Heart left ventricle (tissue), 16 donors: ENCODE data around the gene MICB. TPM values are rescaled to one million over a fixed set of nuclear protein-coding genes. Genes with fewer than 3 reads are reported as not detected.
A peak's percentile ranks its signal among the peaks of the same experiment; 100 is the strongest.

Experiments
- ATAC-seq, 4 donors: fragments of 200-7000 bp; cut with Tn5 transposase; one replicate each; pipeline ENCODE4 v1.9.1; 2020 to 2022; ENCODE audit warnings: moderate library complexity in 4 of 4, mild to moderate bottlenecking in 3 of 4, moderate number of reproducible peaks in 1 of 4
- DNase-seq, 5 donors: peaks; one replicate each; pipeline ENCODE4 v3.0.0-alpha.2; 2020
- H3K27ac ChIP-seq, 12 donors: fragments of 200-600 bp; sonication (generic) in 4 of 12; one replicate each; pipeline versions ENCODE4 v1.5.0 to v1.8.0; 2016 to 2022; ENCODE audit warnings: mild to moderate bottlenecking in 2 of 12
- H3K27me3 ChIP-seq, 9 donors: fragments of 200-600 bp; sonication (generic) in 2 of 9; one replicate each; pipeline versions ENCODE4 v1.5.1 to v1.8.0; 2016 to 2022; ENCODE audit warnings: mild to moderate bottlenecking in 3 of 9
- H3K36me3 ChIP-seq, 9 donors: fragments of 200-600 bp; sonication (generic) in 2 of 9; one replicate each; pipeline versions ENCODE4 v1.5.0 to v1.8.0; 2018 to 2022; ENCODE audit warnings: mild to moderate bottlenecking in 2 of 9
- H3K4me1 ChIP-seq, 12 donors: fragments of 200-600 bp; sonication (generic) in 4 of 12; one replicate each; pipeline versions ENCODE4 v1.5.0 to v1.8.0; 2016 to 2022; ENCODE audit warnings: mild to moderate bottlenecking in 3 of 12
- H3K4me3 ChIP-seq, 12 donors: fragments of 200-600 bp; sonication (generic) in 4 of 12; one replicate each; pipeline versions ENCODE4 v1.5.0 to v1.8.0; 2017 to 2022; ENCODE audit warnings: mild to moderate bottlenecking in 9 of 12, moderate library complexity in 4 of 12
- H3K9me3 ChIP-seq, 12 donors: fragments of 200-600 bp; sonication (generic) in 4 of 12; one replicate each; pipeline versions ENCODE4 v1.5.0 to v1.8.0; 2016 to 2022; ENCODE audit warnings: mild to moderate bottlenecking in 1 of 12
- CTCF ChIP-seq, 12 donors: fragments of 200-600 bp; sonication (generic) in 4 of 12; IDR thresholded peaks; one replicate each; pipeline versions ENCODE4 v1.5.0 to v1.8.0; 2018 to 2022; ENCODE audit warnings: antibody characterized with exemption in 12 of 12, mild to moderate bottlenecking in 5 of 12
- POLR2A ChIP-seq, 2 donors: fragments of 450-650 bp; IDR thresholded peaks; one replicate each; pipeline ENCODE4 v1.6.1; 2017; ENCODE audit warnings: antibody characterized with exemption in 2 of 2, mild to moderate bottlenecking in 2 of 2, moderate library complexity in 2 of 2
- WGBS, 4 donors: extraction: QIAGEN DNeasy Blood & Tissue Kit in 2 of 4; methylation state at CpG; one replicate each; pipeline versions ENCODE4 v1.1.5 to v1.1.7; 2013 to 2018; 5-methylcytosine and 5-hydroxymethylcytosine counted together
- intact Hi-C, 10 donors: fragments of 100-400 bp; cut with DNase I; formaldehyde crosslinking; loops; one replicate each; pipeline versions ENCODE4 v1.11.1 to v1.14.2; 2022
- polyA plus RNA-seq, 2 donors: library from polyadenylated mRNA; stranded (reverse); fragments of 200-250 nt; gene quantifications; one replicate each; pipeline ENCODE4 v1.2.3, GENCODE V29; 2013
- total RNA-seq, 9 donors: library from RNA; depleted of rRNA in 2 of 9; stranded (reverse); fragments of >200 nt in 2 of 9; fragmentation: NEBNext Ultra II Directional in 3 of 9; extraction: Animal tissue kit (Norgen Biotek cat#: 25700) in 3 of 9; gene quantifications; one replicate each; pipeline versions ENCODE4 v1.1.0 to v1.2.4, GENCODE V29; 2016 to 2023
- donor health status: ischemic (EF 13 %, LVEDD 7.1; RV severe dilation, severe dysfunction).
- donor health status: healthy with polysubstance abuse.
- donor health status: DM: no; HTN: yes; CAD: no.
- donor health status: DM: no; HTN: no; CAD: no.
- donor health status: ischemic (EF 25% LVEDD 6.9; RV normal size, moderate dysfunction).
- donor health status: ischemic (EF 25% LVEDD 5.7; RV mildly dilated, moderate dysfunction).
- donor health status: healthy.
- donor health status: DM: yes; HTN: yes; CAD: no.
- donor health status: ischemic (EF 35%, LVEDD 5.7; RV mildly dilated, moderate dysfunction).
- donor health status: nonischemic (EF 11% LVEDD 7.7; RV severe dilation, severe dysfunction).
- donor health status: DM: yes; HTN: yes; CAD: no.
- donor health status: PGD.
- donor health status: ischemic (EF 29% LVEDD 5.4; RV normal size, mild dysfunction).
- donor health status: nonischemic (EF 23%, LVEDD 6.1; RV moderate dilation, normal function).

The MICB gene
- total and polyA plus RNA-seq, 11 donors, result 0.84 to 8.8 (median 1.4) TPM

- DNase-seq (no peak), ATAC-seq (peak in 2 of 4 donors; percentile 3)
- intact Hi-C loops, result loop anchor here in 1 of 10 donors (5.0 kb wide), 1 partner anchor 37 kb away; no protein-coding TSS in a partner anchor
- Histone ChIP-seq H3K4me1 (peaks cover 0 to 8% (median 0%) of the 10 kb centered on the region in 12 donors), H3K9me3 (no peaks in the 10 kb centered on the region), H3K27ac (peak overlapping the region in 1 of 12 donors; percentile 2), H3K4me3 (no peak overlapping the region), H3K36me3 (peaks cover 2 to 53% (median 52%) of the 10 kb centered on the region in 9 donors), H3K27me3 (no peaks in the 10 kb centered on the region)
- 52 to 59% (median 54%) methylated on average over 8 to 12 of the region's 12 CpGs for WGBS, 4 donors
- TF ChIP-seq CTCF (IDR thresholded peaks at IDR 0.05) (no peak), POLR2A (IDR thresholded peaks at IDR 0.05) (no peak)
These were observed 31.6 kb downstream of the MICB start for GRCh38 chr6:31529329-31530150.

- ATAC-seq, result no peak
- TF ChIP-seq POLR2A (IDR thresholded peaks at IDR 0.05), result no peak
- no peak for TF ChIP-seq CTCF (IDR thresholded peaks at IDR 0.05)
- no peak overlapping the region for H3K27ac ChIP-seq
- peaks cover 2 to 64% (median 63%) of the 10 kb centered on the region in 9 donors for H3K36me3 ChIP-seq
- H3K4me1 ChIP-seq, result peaks cover 0 to 8% (median 0%) of the 10 kb centered on the region in 12 donors
- no peaks in the 10 kb centered on the region for H3K27me3 ChIP-seq
- intact Hi-C loops, result loop anchor here in 1 of 10 donors (5.0 kb wide), 1 partner anchor 38 kb away; no protein-coding TSS in a partner anchor
- H3K9me3 ChIP-seq, result no peaks in the 10 kb centered on the region
- DNase-seq, result no peak
- WGBS, 4 donors, result 64 to 75% (median 70%) methylated on average over 5 to 6 of the region's 6 CpGs
- no peak overlapping the region for H3K4me3 ChIP-seq
These were observed 32.7 kb downstream of the MICB start for GRCh38 chr6:31530659-31531058.

GRCh38 chr6:31531162-31531561, 33.2 kb downstream of the MICB start:
- intact Hi-C loops, result loop anchor here in 1 of 10 donors (5.0 kb wide), 1 partner anchor 39 kb away; no protein-coding TSS in a partner anchor
- H3K4me1 ChIP-seq, result peaks cover 0 to 8% (median 0%) of the 10 kb centered on the region in 12 donors
- 83 to 93% (median 90%) methylated on average over 7 of the region's 7 CpGs for WGBS, 4 donors

More at GRCh38 chr6:31531162-31531561, 33.2 kb downstream of the MICB start:
- DNase-seq (no peak), ATAC-seq (no peak)
- TF ChIP-seq CTCF (IDR thresholded peaks at IDR 0.05), result no peak
- no peak for TF ChIP-seq POLR2A (IDR thresholded peaks at IDR 0.05)
- no peak overlapping the region for H3K27ac ChIP-seq
- no peak overlapping the region for H3K4me3 ChIP-seq
- H3K9me3 ChIP-seq, result no peaks in the 10 kb centered on the region
- no peaks in the 10 kb centered on the region for H3K27me3 ChIP-seq
- H3K36me3 ChIP-seq, result peaks cover 2 to 69% (median 68%) of the 10 kb centered on the region in 9 donors
